ENCODE data around the gene ZNRF3. TPM values are rescaled to one million over a fixed set of nuclear protein-coding genes. Genes with fewer than 3 reads are reported as not detected.

ZNRF3 gene
- total and polyA plus RNA-seq, 2 experiments from 2014 or later = 11.1 to 32.2 TPM

- no peak for TF ChIP-seq CTCF (conservative IDR thresholded peaks at IDR 0.05; ENCODE audit: low read depth in 2 of 2)
- no peak for TF ChIP-seq REST (IDR thresholded peaks at IDR 0.05; ENCODE audit: unreplicated experiment)
These were observed 194.9 kb downstream of the ZNRF3 start (continued) for GRCh38 chr22:29078036-29078868.

- H3K27me3 ChIP-seq (ENCODE audit: insufficient read depth) = peaks cover 21% of the 10 kb centered on the region
- H3K79me2 ChIP-seq (replicated peaks; ENCODE audit: insufficient read depth) = no peaks in the 10 kb centered on the region
- H3F3A ChIP-seq (replicated peaks; ENCODE audit: low read depth) = no peaks in the 10 kb centered on the region
- H3K4me1 ChIP-seq (ENCODE audit: insufficient read depth) = peaks cover 39% of the 10 kb centered on the region
- H2AFZ ChIP-seq = no peak overlapping the region
- Mint-ChIP-seq H3K9me3 (no peaks in the 10 kb centered on the region), H3K36me3 (ENCODE audit: low read depth) (no peaks in the 10 kb centered on the region), H3K4me1 (peaks cover 19% of the 10 kb centered on the region), H3K27ac (no peak overlapping the region), H3K4me3 (no peak overlapping the region), H3K27me3 (ENCODE audit: insufficient read depth, low read depth, poor library complexity) (peaks cover 12% of the 10 kb centered on the region)
- H3K27ac ChIP-seq (ENCODE audit: low read depth) = no peak overlapping the region
- DNase-seq (ENCODE audit: low spot score) = no peak
- ATAC-seq = no peak
- no peak overlapping the region for H3K4me3 ChIP-seq
- no peak overlapping the region for H3K4me2 ChIP-seq
- no peaks in the 10 kb centered on the region for H4K20me1 ChIP-seq (replicated peaks; ENCODE audit: insufficient read depth)
- H3K9me2 ChIP-seq (ENCODE audit: insufficient read depth) = no peaks in the 10 kb centered on the region
- H3K36me3 ChIP-seq (ENCODE audit: insufficient read depth) = no peaks in the 10 kb centered on the region
- TF ChIP-seq NANOG (IDR thresholded peaks at IDR 0.05; ENCODE audit: borderline replicate concordance) (no peak), CTCF (conservative IDR thresholded peaks at IDR 0.05; ENCODE audit: low read depth in 2 of 2) (no peak), POLR2AphosphoS5 (IDR thresholded peaks at IDR 0.05; ENCODE audit: low read depth) (no peak), STAT1 (IDR thresholded peaks at IDR 0.05; ENCODE audit: unreplicated experiment) (no peak), EZH2 (IDR thresholded peaks at IDR 0.05; ENCODE audit: low read depth, unreplicated experiment) (no peak), ETS1 (IDR thresholded peaks at IDR 0.05) (no peak), JUNB (IDR thresholded peaks at IDR 0.05; ENCODE audit: unreplicated experiment) (no peak), REST (IDR thresholded peaks at IDR 0.05; ENCODE audit: unreplicated experiment) (no peak), ZNF331 (CRISPR knock-in tag; IDR thresholded peaks at IDR 0.05; ENCODE audit: low read depth) (no peak), EZH2phosphoT487 (IDR thresholded peaks at IDR 0.05; ENCODE audit: unreplicated experiment) (no peak)
These were observed 195.5 kb downstream of the ZNRF3 start for GRCh38 chr22:29078869-29079207.
